Heart left ventricle (tissue), 13 donors: ENCODE measurements around the gene CEP112.

Experiments
- POLR2A ChIP-seq, 2 donors: fragments of 450-650 bp; IDR thresholded peaks; one replicate each; pipeline ENCODE4 v1.6.1; 2017; ENCODE audit warnings: antibody characterized with exemption in 2 of 2, mild to moderate bottlenecking in 2 of 2, moderate library complexity in 2 of 2
- TF ChIP-seq, protein P1 (sequence below), 12 donors: fragments of 200-600 bp; sonication (generic) in 4 of 12; IDR thresholded peaks; one replicate each; pipeline versions ENCODE4 v1.5.0 to v1.8.0; 2018 to 2022; ENCODE audit warnings: antibody characterized with exemption in 12 of 12, mild to moderate bottlenecking in 5 of 12
- donor health status: ischemic (EF 13 %, LVEDD 7.1; RV severe dilation, severe dysfunction).
- donor health status: DM: no; HTN: yes; CAD: no.
- donor health status: DM: no; HTN: no; CAD: no.
- donor health status: ischemic (EF 25% LVEDD 6.9; RV normal size, moderate dysfunction).
- donor health status: ischemic (EF 25% LVEDD 5.7; RV mildly dilated, moderate dysfunction).
- donor health status: ischemic (EF 35%, LVEDD 5.7; RV mildly dilated, moderate dysfunction).
- donor health status: nonischemic (EF 11% LVEDD 7.7; RV severe dilation, severe dysfunction).
- donor health status: DM: yes; HTN: yes; CAD: no.
- donor health status: PGD.
- donor health status: ischemic (EF 29% LVEDD 5.4; RV normal size, mild dysfunction).
- donor health status: nonischemic (EF 23%, LVEDD 6.1; RV moderate dilation, normal function).

GRCh38 chr17:65776890-65777289 lies 415.0 kb downstream of the CEP112 start:
- TF ChIP-seq, protein P1, sequence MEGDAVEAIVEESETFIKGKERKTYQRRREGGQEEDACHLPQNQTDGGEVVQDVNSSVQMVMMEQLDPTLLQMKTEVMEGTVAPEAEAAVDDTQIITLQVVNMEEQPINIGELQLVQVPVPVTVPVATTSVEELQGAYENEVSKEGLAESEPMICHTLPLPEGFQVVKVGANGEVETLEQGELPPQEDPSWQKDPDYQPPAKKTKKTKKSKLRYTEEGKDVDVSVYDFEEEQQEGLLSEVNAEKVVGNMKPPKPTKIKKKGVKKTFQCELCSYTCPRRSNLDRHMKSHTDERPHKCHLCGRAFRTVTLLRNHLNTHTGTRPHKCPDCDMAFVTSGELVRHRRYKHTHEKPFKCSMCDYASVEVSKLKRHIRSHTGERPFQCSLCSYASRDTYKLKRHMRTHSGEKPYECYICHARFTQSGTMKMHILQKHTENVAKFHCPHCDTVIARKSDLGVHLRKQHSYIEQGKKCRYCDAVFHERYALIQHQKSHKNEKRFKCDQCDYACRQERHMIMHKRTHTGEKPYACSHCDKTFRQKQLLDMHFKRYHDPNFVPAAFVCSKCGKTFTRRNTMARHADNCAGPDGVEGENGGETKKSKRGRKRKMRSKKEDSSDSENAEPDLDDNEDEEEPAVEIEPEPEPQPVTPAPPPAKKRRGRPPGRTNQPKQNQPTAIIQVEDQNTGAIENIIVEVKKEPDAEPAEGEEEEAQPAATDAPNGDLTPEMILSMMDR (IDR thresholded peaks at IDR 0.05) = no peak
- no peak for TF ChIP-seq POLR2A (IDR thresholded peaks at IDR 0.05)
